Heart right ventricle (tissue), 16 donors: ENCODE results near the gene GCGR. TPM values are rescaled to one million over a fixed set of nuclear protein-coding genes. Genes with fewer than 3 reads are reported as not detected.
A peak's percentile ranks its signal among the peaks of the same experiment; 100 is the strongest.

ENCODE experiments used
- ATAC-seq, 8 donors: fragments of 200-7000 bp; cut with Tn5 transposase; one replicate each; pipeline ENCODE4 v1.9.1; 2020; ENCODE audit warnings: mild to moderate bottlenecking in 8 of 8, moderate library complexity in 8 of 8, moderate number of reproducible peaks in 1 of 8
- DNase-seq, 2 donors: peaks; one replicate each; pipeline ENCODE4 v3.0.0-alpha.2; 2020
- H3K27ac ChIP-seq, 10 donors: fragments of 200-600 bp; sonication (generic) in 2 of 10; one replicate each; pipeline versions ENCODE4 v1.5.0 to v1.8.0; 2020 to 2022; ENCODE audit warnings: mild to moderate bottlenecking in 3 of 10
- H3K27me3 ChIP-seq, 7 donors: fragments of 200-600 bp; one replicate each; pipeline ENCODE4 v1.8.0; 2021 to 2022; ENCODE audit warnings: mild to moderate bottlenecking in 2 of 7
- H3K36me3 ChIP-seq, 9 donors: fragments of 200-600 bp; sonication (generic) in 1 of 9; one replicate each; pipeline versions ENCODE4 v1.5.0 to v1.8.0; 2020 to 2022; ENCODE audit warnings: mild to moderate bottlenecking in 2 of 9
- H3K4me1 ChIP-seq, 9 donors: fragments of 200-600 bp; sonication (generic) in 1 of 9; one replicate each; pipeline versions ENCODE4 v1.5.0 to v1.8.0; 2020 to 2022; ENCODE audit warnings: mild to moderate bottlenecking in 4 of 9
- H3K4me3 ChIP-seq, 10 donors: fragments of 200-600 bp; sonication (generic) in 2 of 10; one replicate each; pipeline versions ENCODE4 v1.5.0 to v1.8.0; 2020 to 2022; ENCODE audit warnings: mild to moderate bottlenecking in 7 of 10, moderate library complexity in 2 of 10
- H3K9me3 ChIP-seq, 11 donors: fragments of 200-600 bp in 10 of 11; sonication (generic) in 2 of 11; one replicate each; pipeline versions ENCODE4 v1.5.0 to v1.8.0; 2013 to 2022; ENCODE audit warnings: mild to moderate bottlenecking in 2 of 11, control low read depth in 1 of 11, moderate library complexity in 1 of 11
- WGBS, 2 donors: extraction: QIAGEN DNeasy Blood & Tissue Kit; methylation state at CpG; one replicate each; pipeline ENCODE4 v1.1.7; 2013; ENCODE audit warnings: inconsistent platforms in 1 of 2; 5-methylcytosine and 5-hydroxymethylcytosine counted together
- intact Hi-C, 10 donors: fragments of 100-400 bp; cut with DNase I; formaldehyde crosslinking; loops; one replicate each; pipeline versions ENCODE4 v1.11.1 to v1.14.2; 2022
- polyA plus RNA-seq, 2 donors: library from polyadenylated mRNA; stranded (reverse); fragments of 200-250 nt; gene quantifications; one replicate each; pipeline ENCODE4 v1.2.3, GENCODE V29; 2013
- total RNA-seq, 10 donors: library from RNA; stranded (reverse); fragmentation: NEBNext Ultra II Directional in 3 of 10; extraction: Animal tissue kit (Norgen Biotek cat#: 25700) in 3 of 10; gene quantifications; one replicate each; pipeline versions ENCODE4 v1.2.1 to v1.2.4, GENCODE V29; 2021 to 2023
- TF ChIP-seq, protein P1 (sequence below), 9 donors: fragments of 200-600 bp; sonication (generic) in 2 of 9; IDR thresholded peaks; one replicate each; pipeline versions ENCODE4 v1.5.0 to v1.8.0; 2021 to 2022; ENCODE audit warnings: antibody characterized with exemption in 9 of 9, mild to moderate bottlenecking in 5 of 9, moderate library complexity in 1 of 9
- donor health status: Arrhythmogenic right ventricular cardiomyopathy.
- donor health status: ischemic (EF 13 %, LVEDD 7.1; RV severe dilation, severe dysfunction).
- donor health status: healthy with polysubstance abuse.
- donor health status: DM: no; HTN: yes; CAD: no.
- donor health status: DM: no; HTN: no; CAD: no.
- donor health status: ischemic (EF 25% LVEDD 6.9; RV normal size, moderate dysfunction).
- donor health status: ischemic (EF 25% LVEDD 5.7; RV mildly dilated, moderate dysfunction).
- donor health status: healthy.
- donor health status: DM: yes; HTN: yes; CAD: no.
- donor health status: Ischemic cardiomyopathy.
- donor health status: ischemic (EF 35%, LVEDD 5.7; RV mildly dilated, moderate dysfunction).
- donor health status: nonischemic (EF 11% LVEDD 7.7; RV severe dilation, severe dysfunction).
- donor health status: DM: yes; HTN: yes; CAD: no.
- donor health status: PGD.
- donor health status: ischemic (EF 29% LVEDD 5.4; RV normal size, mild dysfunction).
- donor health status: nonischemic (EF 23%, LVEDD 6.1; RV moderate dilation, normal function).

The GCGR gene
- total and polyA plus RNA-seq, 12 donors = 0.03 TPM; not detected in 11

DNA sequence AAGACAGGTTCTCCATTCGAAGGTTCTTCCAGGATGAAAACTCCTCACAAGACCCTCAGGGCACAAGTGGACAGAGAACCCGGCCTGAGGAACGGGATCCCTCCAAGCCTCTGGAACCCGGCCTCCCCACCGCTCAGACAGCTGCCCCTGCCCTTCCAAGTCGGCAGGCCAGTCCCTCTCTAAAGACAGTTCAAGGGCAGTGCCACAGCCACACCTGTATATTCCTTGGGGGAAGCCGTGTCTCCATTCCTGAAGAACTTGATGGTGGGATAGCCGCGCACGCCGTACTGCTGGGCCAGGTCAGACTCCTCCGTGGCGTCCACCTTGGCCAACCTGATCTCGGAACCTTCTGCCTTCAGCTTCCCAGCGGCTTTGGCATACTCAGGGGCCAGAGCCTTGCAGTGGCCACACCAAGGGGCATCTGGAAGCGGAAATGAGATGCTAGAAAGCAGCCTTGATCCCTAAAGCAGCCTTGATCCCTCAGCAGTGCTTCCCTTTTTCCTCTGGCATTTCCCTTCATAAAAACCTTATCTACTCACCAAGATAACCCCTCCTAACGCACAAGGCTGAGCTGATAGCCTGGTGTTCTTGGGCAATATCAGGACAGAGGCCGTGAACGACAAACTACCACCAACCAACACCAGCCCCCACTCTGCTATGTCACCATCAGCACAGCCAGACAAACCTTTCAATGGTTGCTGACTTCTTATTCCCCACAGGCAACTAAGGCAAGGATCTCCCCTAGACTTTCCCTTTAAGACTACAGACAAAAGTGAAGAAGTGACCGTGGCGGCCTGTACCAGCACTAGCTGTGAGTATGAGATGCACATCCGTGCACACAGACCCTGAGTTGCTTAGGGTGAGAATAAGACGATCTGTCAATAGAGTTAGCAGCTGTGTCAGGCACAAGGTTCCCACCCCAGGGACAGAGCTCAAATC lies 55.3 kb downstream of the GCGR start:
- Histone ChIP-seq H3K9me3 (no peaks in the 10 kb centered on the region), H3K27me3 (no peaks in the 10 kb centered on the region), H3K4me1 (peaks cover 18 to 79% (median 50%) of the 10 kb centered on the region in 9 donors), H3K36me3 (peaks cover 1 to 59% (median 33%) of the 10 kb centered on the region in 9 donors), H3K27ac (peak overlapping the region in 9 of 10 donors; percentile 89 to 99 (median 97)), H3K4me3 (peak overlapping the region; percentile 82 to 100 (median 97))
- no peak for DNase-seq
- TF ChIP-seq, protein P1, sequence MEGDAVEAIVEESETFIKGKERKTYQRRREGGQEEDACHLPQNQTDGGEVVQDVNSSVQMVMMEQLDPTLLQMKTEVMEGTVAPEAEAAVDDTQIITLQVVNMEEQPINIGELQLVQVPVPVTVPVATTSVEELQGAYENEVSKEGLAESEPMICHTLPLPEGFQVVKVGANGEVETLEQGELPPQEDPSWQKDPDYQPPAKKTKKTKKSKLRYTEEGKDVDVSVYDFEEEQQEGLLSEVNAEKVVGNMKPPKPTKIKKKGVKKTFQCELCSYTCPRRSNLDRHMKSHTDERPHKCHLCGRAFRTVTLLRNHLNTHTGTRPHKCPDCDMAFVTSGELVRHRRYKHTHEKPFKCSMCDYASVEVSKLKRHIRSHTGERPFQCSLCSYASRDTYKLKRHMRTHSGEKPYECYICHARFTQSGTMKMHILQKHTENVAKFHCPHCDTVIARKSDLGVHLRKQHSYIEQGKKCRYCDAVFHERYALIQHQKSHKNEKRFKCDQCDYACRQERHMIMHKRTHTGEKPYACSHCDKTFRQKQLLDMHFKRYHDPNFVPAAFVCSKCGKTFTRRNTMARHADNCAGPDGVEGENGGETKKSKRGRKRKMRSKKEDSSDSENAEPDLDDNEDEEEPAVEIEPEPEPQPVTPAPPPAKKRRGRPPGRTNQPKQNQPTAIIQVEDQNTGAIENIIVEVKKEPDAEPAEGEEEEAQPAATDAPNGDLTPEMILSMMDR (IDR thresholded peaks at IDR 0.05) = no peak
- WGBS, 2 donors = 51 to 54% methylated on average over 23 of the region's 23 CpGs
- intact Hi-C loops = no loop called here
- ATAC-seq = no peak

- ATAC-seq = peak in 2 of 8 donors; percentile 0 to 1
- H3K36me3 ChIP-seq = peaks cover 0 to 56% (median 24%) of the 10 kb centered on the region in 9 donors
- peaks cover 18 to 75% (median 46%) of the 10 kb centered on the region in 9 donors for H3K4me1 ChIP-seq
Observed at GRCh38 chr17:81859906-81860755, 56.2 kb downstream of the GCGR start, which contains the start of gene P4HB. Gene P4HB, minus strand, starts transcription at chr17:81860535. Its CDS starts 64 bp downstream, at chr17:81860471.

GRCh38 chr17:81860756-81861568 lies 57.0 kb downstream of the GCGR start:
- peak; percentile 90 to 98 (median 96) for ATAC-seq
- intact Hi-C loops = loop anchor here in 1 of 10 donors (5.0 kb wide), 1 partner anchor 39 kb away; no protein-coding TSS in a partner anchor
- TF ChIP-seq, protein P1 (IDR thresholded peaks at IDR 0.05) = peak in 4 of 9 donors; percentile 7 to 30 (median 22)
- Histone ChIP-seq H3K36me3 (peaks cover 0 to 56% (median 21%) of the 10 kb centered on the region in 9 donors), H3K4me1 (peaks cover 15 to 69% (median 45%) of the 10 kb centered on the region in 9 donors), H3K4me3 (peak overlapping the region; percentile 40 to 100 (median 83)), H3K27ac (peak overlapping the region; percentile 86 to 99 (median 98)), H3K27me3 (no peaks in the 10 kb centered on the region), H3K9me3 (no peaks in the 10 kb centered on the region)
- peak; percentile 99 for DNase-seq
- 0% methylated on average over 72 to 74 of the region's 74 CpGs for WGBS, 2 donors

More at GRCh38 chr17:81859906-81860755, 56.2 kb downstream of the GCGR start, which contains the start of gene P4HB:
- 0% methylated on average over 87 to 95 of the region's 95 CpGs for WGBS, 2 donors
- H3K4me3 ChIP-seq = peak within 1 kb of the TSS; percentile 82 to 100 (median 97)
- peak within 1 kb of the TSS; percentile 91 to 99 (median 98) for H3K27ac ChIP-seq
- TF ChIP-seq, protein P1 (IDR thresholded peaks at IDR 0.05) = no peak
- DNase-seq = peak in 1 of 2 donors; percentile 98
- intact Hi-C loops = loop anchor here in 1 of 10 donors (5.0 kb wide), 1 partner anchor 38 kb away; no protein-coding TSS in a partner anchor
- H3K27me3 ChIP-seq = no peaks in the 10 kb centered on the region
- no peaks in the 10 kb centered on the region for H3K9me3 ChIP-seq
